ENCODE data around the gene COX5A.

The COX5A gene

DNA sequence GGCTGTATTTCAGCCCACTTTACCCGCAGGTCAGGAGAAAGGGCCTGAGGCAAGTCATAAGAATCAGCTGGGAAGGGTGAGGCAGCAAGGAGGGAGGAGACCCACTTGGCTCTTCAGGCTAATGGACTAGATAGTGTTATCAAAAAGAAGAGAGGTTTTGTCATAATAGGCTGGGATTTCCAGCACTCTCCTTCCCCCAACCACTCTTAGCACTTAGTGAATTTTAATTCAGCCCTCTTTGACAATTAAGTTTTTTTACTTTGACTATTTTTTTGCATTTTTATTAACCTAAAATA, 47.3 kb downstream of the COX5A start:
- WGBS, result 11% methylated on average over 1 of the region's 1 CpG
- DNase-seq, result no peak
- Histone ChIP-seq H2AFZ (ENCODE audit: low read depth, low read length) (peak overlapping the region; percentile 87), H3K4ac (ENCODE audit: low read depth in 1 of 2, low read length in 2 of 2) (peak overlapping the region; percentile 13 to 83), H3K4me3 (ENCODE audit: insufficient read depth in 1 of 2, low read depth in 1 of 2, low read length in 2 of 2) (peak overlapping the region; percentile 95 to 100), H3K27me3 (ENCODE audit: control insufficient read depth in 1 of 2, insufficient read depth in 1 of 2, low read length in 2 of 2) (no peaks in the 10 kb centered on the region), H4K91ac (ENCODE audit: low read length) (no peak overlapping the region), H3K9ac (ENCODE audit: low read length) (peak overlapping the region; percentile 94), H3K9me3 (ENCODE audit: control insufficient read depth, low read length) (no peaks in the 10 kb centered on the region), H3K14ac (ENCODE audit: low read length in 2 of 2) (peak overlapping the region in 1 of 2 experiments; percentile 98), H2BK5ac (ENCODE audit: low read depth, low read length, poor library complexity, severe bottlenecking) (no peak overlapping the region), H3K36me3 (ENCODE audit: control insufficient read depth in 1 of 2, insufficient read depth in 2 of 2, low read depth in 1 of 2, low read length in 2 of 2) (peaks cover 27 to 28% of the 10 kb centered on the region in 2 experiments), H2AK5ac (ENCODE audit: low read length, severe bottlenecking) (no peak overlapping the region), H2BK15ac (ENCODE audit: low read depth, poor library complexity, severe bottlenecking) (no peak overlapping the region), H2BK12ac (ENCODE audit: low read length in 2 of 2) (no peak overlapping the region), H3K4me2 (ENCODE audit: low read length, poor library complexity, severe bottlenecking) (peak overlapping the region; percentile 71), H2BK120ac (ENCODE audit: low read depth, low read length) (no peak overlapping the region), H3K79me1 (replicated peaks; ENCODE audit: low read length, poor library complexity, severe bottlenecking) (peaks cover 23% of the 10 kb centered on the region), H3K4me1 (ENCODE audit: control insufficient read depth, insufficient read depth, low read depth, low read length) (peaks cover 16% of the 10 kb centered on the region), H4K8ac (ENCODE audit: low read length) (peak overlapping the region; percentile 97), H3K23ac (ENCODE audit: low read length in 2 of 2) (peak overlapping the region in 1 of 2 experiments; percentile 46), H3K27ac (ENCODE audit: low read length, poor library complexity, severe bottlenecking) (no peak overlapping the region), H3K18ac (ENCODE audit: low read depth in 1 of 2, low read length in 2 of 2) (peak overlapping the region; percentile 92 to 95)

DNA sequence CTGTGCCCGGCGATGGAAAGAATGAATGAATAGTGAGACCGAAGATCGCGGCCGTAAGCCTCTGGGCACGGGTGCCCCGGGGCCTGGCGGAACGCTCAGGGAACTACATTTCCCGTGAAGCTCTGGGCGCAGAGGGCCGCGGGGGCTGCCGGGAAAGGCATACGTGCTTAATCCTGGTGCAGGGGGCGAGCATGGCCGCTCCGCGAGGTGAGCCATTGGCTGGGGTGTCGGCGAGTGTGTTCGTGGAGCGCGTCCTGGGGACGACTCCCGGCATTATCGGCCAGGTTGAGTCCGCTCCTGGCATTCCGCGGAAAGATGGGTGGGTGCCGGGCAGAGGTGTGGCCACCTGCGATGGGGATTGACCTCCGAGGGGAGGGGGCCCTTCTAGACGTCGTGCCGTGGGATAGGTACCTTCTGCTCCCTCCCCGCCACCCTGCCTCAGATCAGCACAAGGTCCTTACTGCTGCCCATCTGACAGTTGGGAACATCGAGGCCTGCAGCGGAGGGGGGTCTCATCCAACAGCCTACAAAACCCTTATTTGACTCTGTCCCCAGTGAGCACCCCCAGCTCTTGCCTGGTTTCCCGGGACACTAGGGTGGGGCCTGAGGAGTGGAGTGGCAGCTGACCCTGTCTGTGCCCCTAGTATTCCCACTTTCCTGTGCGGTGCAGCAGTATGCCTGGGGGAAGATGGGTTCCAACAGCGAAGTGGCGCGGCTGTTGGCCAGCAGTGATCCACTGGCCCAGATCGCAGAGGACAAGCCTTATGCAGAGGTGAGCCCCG, 47.8 kb downstream of the COX5A start, which contains the start of gene MPI:
Gene MPI (plus strand): TSS at position 160 of the 782 bp plus-strand sequence. CDS start 32 bp downstream, at position 192.
- Histone ChIP-seq H3K18ac (ENCODE audit: low read depth in 1 of 2, low read length in 2 of 2) (peak within 1 kb of the TSS; percentile 92 to 95), H2BK5ac (ENCODE audit: low read depth, low read length, poor library complexity, severe bottlenecking) (peak within 1 kb of the TSS; percentile 39), H3K14ac (ENCODE audit: low read length in 2 of 2) (peak within 1 kb of the TSS; percentile 43 to 98), H3K27me3 (ENCODE audit: control insufficient read depth in 1 of 2, insufficient read depth in 1 of 2, low read length in 2 of 2) (no peaks in the 10 kb centered on the region), H3K4ac (ENCODE audit: low read depth in 1 of 2, low read length in 2 of 2) (peak within 1 kb of the TSS; percentile 80 to 83), H3K23ac (ENCODE audit: low read length in 2 of 2) (peak within 1 kb of the TSS; percentile 37 to 66), H2BK120ac (ENCODE audit: low read depth, low read length) (peak within 1 kb of the TSS; percentile 38), H3K9me3 (ENCODE audit: control insufficient read depth, low read length) (no peaks in the 10 kb centered on the region), H3K9ac (ENCODE audit: low read length) (peak within 1 kb of the TSS; percentile 94), H4K8ac (ENCODE audit: low read length) (peak within 1 kb of the TSS; percentile 97), H2BK15ac (ENCODE audit: low read depth, poor library complexity, severe bottlenecking) (peak within 1 kb of the TSS; percentile 94), H3K4me1 (ENCODE audit: control insufficient read depth, insufficient read depth, low read depth, low read length) (peaks cover 19% of the 10 kb centered on the region), H3K4me3 (ENCODE audit: insufficient read depth in 1 of 2, low read depth in 1 of 2, low read length in 2 of 2) (peak within 1 kb of the TSS; percentile 95 to 100), H2AK5ac (ENCODE audit: low read length, severe bottlenecking) (no peak within 1 kb of the TSS), H3K79me1 (replicated peaks; ENCODE audit: low read length, poor library complexity, severe bottlenecking) (peaks cover 23% of the 10 kb centered on the region), H2AFZ (ENCODE audit: low read depth, low read length) (peak within 1 kb of the TSS; percentile 87), H2BK12ac (ENCODE audit: low read length in 2 of 2) (peak within 1 kb of the TSS; percentile 23 to 28), H3K27ac (ENCODE audit: low read length, poor library complexity, severe bottlenecking) (peak within 1 kb of the TSS; percentile 18), H3K4me2 (ENCODE audit: low read length, poor library complexity, severe bottlenecking) (peak within 1 kb of the TSS; percentile 77), H3K36me3 (ENCODE audit: control insufficient read depth in 1 of 2, insufficient read depth in 2 of 2, low read depth in 1 of 2, low read length in 2 of 2) (peaks cover 24 to 26% of the 10 kb centered on the region in 2 experiments), H4K91ac (ENCODE audit: low read length) (peak within 1 kb of the TSS; percentile 95)
- WGBS, result 7% methylated on average over 45 of the region's 47 CpGs
- peak; percentile 85 for DNase-seq

DNA sequence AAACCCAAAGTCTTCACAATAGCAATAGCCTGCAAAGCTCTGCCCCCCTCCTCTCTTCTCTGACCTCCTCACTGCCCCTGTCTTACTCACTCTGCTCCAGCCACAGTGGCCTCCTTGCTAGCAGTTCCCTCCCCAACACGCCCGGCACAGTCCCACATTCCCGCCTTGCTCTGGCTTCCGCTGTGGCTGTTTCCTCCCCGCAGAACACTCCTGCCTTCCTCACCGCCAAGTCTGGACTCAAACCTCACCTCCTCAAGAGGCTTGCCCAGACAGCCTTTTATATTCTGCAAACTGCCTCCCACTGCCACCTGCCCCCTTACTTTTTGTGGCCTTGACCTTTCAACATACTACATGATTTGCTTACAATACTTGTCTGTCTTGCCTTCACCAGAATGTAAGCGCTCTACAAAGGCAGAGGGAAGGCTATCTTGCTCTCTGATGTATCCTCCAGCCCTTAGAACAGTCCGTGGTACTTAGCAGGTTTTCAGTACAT, 48.4 kb downstream of the COX5A start:
- Histone ChIP-seq H3K4me1 (ENCODE audit: control insufficient read depth, insufficient read depth, low read depth, low read length) (peaks cover 19% of the 10 kb centered on the region), H3K9ac (ENCODE audit: low read length) (peak overlapping the region; percentile 94), H3K18ac (ENCODE audit: low read depth in 1 of 2, low read length in 2 of 2) (peak overlapping the region in 1 of 2 experiments; percentile 61), H3K23ac (ENCODE audit: low read length in 2 of 2) (no peak overlapping the region), H2BK120ac (ENCODE audit: low read depth, low read length) (no peak overlapping the region), H3K9me3 (ENCODE audit: control insufficient read depth, low read length) (no peaks in the 10 kb centered on the region), H4K91ac (ENCODE audit: low read length) (no peak overlapping the region), H3K4me2 (ENCODE audit: low read length, poor library complexity, severe bottlenecking) (peak overlapping the region; percentile 77), H2BK12ac (ENCODE audit: low read length in 2 of 2) (no peak overlapping the region), H3K27ac (ENCODE audit: low read length, poor library complexity, severe bottlenecking) (peak overlapping the region; percentile 18), H3K4ac (ENCODE audit: low read depth in 1 of 2, low read length in 2 of 2) (peak overlapping the region; percentile 9 to 60), H3K14ac (ENCODE audit: low read length in 2 of 2) (peak overlapping the region in 1 of 2 experiments; percentile 14), H2AFZ (ENCODE audit: low read depth, low read length) (peak overlapping the region; percentile 87), H3K36me3 (ENCODE audit: control insufficient read depth in 1 of 2, insufficient read depth in 2 of 2, low read depth in 1 of 2, low read length in 2 of 2) (peaks cover 24 to 26% of the 10 kb centered on the region in 2 experiments), H2AK5ac (ENCODE audit: low read length, severe bottlenecking) (no peak overlapping the region), H2BK15ac (ENCODE audit: low read depth, poor library complexity, severe bottlenecking) (no peak overlapping the region), H2BK5ac (ENCODE audit: low read depth, low read length, poor library complexity, severe bottlenecking) (no peak overlapping the region), H4K8ac (ENCODE audit: low read length) (peak overlapping the region; percentile 52), H3K79me1 (replicated peaks; ENCODE audit: low read length, poor library complexity, severe bottlenecking) (peaks cover 23% of the 10 kb centered on the region), H3K4me3 (ENCODE audit: insufficient read depth in 1 of 2, low read depth in 1 of 2, low read length in 2 of 2) (peak overlapping the region; percentile 95 to 100), H3K27me3 (ENCODE audit: control insufficient read depth in 1 of 2, insufficient read depth in 1 of 2, low read length in 2 of 2) (no peaks in the 10 kb centered on the region)
- DNase-seq, result peak; percentile 63
- WGBS, result 22% methylated on average over 8 of the region's 8 CpGs

DNA sequence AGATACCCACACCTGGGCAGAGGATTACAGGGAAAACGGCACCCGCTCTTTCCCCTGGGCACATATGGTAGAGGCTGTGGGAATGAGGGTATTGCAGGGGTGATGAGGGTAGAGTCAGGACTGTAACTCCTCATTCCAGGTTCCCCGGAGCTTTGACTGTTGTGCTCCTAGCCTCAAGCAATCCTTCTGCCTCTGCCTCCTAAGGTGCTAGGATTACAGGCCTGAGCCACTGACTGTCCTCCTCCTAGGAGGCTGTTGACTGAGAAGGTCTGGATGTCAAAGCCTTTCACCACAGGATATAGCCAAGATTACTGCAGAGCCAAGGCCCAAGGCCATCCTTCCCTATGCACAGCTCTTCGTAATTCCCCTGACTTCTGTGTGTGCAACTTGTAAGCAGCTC, 49.2 kb downstream of the COX5A start:
- Histone ChIP-seq H2BK12ac (ENCODE audit: low read length in 2 of 2) (peak overlapping the region; percentile 28 to 55), H3K14ac (ENCODE audit: low read length in 2 of 2) (no peak overlapping the region), H3K36me3 (ENCODE audit: control insufficient read depth in 1 of 2, insufficient read depth in 2 of 2, low read depth in 1 of 2, low read length in 2 of 2) (peaks cover 24 to 25% of the 10 kb centered on the region in 2 experiments), H3K4me1 (ENCODE audit: control insufficient read depth, insufficient read depth, low read depth, low read length) (peaks cover 21% of the 10 kb centered on the region), H4K8ac (ENCODE audit: low read length) (peak overlapping the region; percentile 85), H3K4me2 (ENCODE audit: low read length, poor library complexity, severe bottlenecking) (no peak overlapping the region), H2BK15ac (ENCODE audit: low read depth, poor library complexity, severe bottlenecking) (no peak overlapping the region), H2BK5ac (ENCODE audit: low read depth, low read length, poor library complexity, severe bottlenecking) (no peak overlapping the region), H3K4ac (ENCODE audit: low read depth in 1 of 2, low read length in 2 of 2) (no peak overlapping the region), H3K18ac (ENCODE audit: low read depth in 1 of 2, low read length in 2 of 2) (no peak overlapping the region), H2AFZ (ENCODE audit: low read depth, low read length) (no peak overlapping the region), H3K79me1 (replicated peaks; ENCODE audit: low read length, poor library complexity, severe bottlenecking) (peaks cover 23% of the 10 kb centered on the region), H3K9ac (ENCODE audit: low read length) (peak overlapping the region; percentile 94), H2AK5ac (ENCODE audit: low read length, severe bottlenecking) (no peak overlapping the region), H3K27me3 (ENCODE audit: control insufficient read depth in 1 of 2, insufficient read depth in 1 of 2, low read length in 2 of 2) (no peaks in the 10 kb centered on the region), H3K23ac (ENCODE audit: low read length in 2 of 2) (no peak overlapping the region), H3K4me3 (ENCODE audit: insufficient read depth in 1 of 2, low read depth in 1 of 2, low read length in 2 of 2) (no peak overlapping the region), H4K91ac (ENCODE audit: low read length) (no peak overlapping the region), H3K9me3 (ENCODE audit: control insufficient read depth, low read length) (no peaks in the 10 kb centered on the region), H3K27ac (ENCODE audit: low read length, poor library complexity, severe bottlenecking) (no peak overlapping the region), H2BK120ac (ENCODE audit: low read depth, low read length) (no peak overlapping the region)
- 95% methylated on average over 4 of the region's 4 CpGs for WGBS
- no peak for DNase-seq

Data from mesenchymal stem cell (in vitro differentiated cells and primary cell).